HEK293 (cell line): ENCODE data around the gene KDM4C.
A peak's percentile ranks its signal among the peaks of the same experiment; 100 is the strongest.

Source experiments
- GFI1B ChIP-seq: fragments of 450-650 bp; formaldehyde crosslinking; IDR thresholded peaks from 2 replicates; pipeline ENCODE4 v1.5.1; 2016; ENCODE audit warnings: missing biosample characterization, missing genetic modification characterization
- KLF16 ChIP-seq: fragments of 450-650 bp; formaldehyde crosslinking; IDR thresholded peaks from 2 replicates; pipeline ENCODE4 v1.5.1; 2017; ENCODE audit warnings: missing biosample characterization, missing genetic modification characterization
- MYNN ChIP-seq: fragments of 450-650 bp; formaldehyde crosslinking; IDR thresholded peaks from 2 replicates; pipeline ENCODE4 v1.5.1; 2016; ENCODE audit warnings: missing biosample characterization, missing genetic modification characterization, borderline replicate concordance
- SP2 ChIP-seq: fragments of 450-650 bp; formaldehyde crosslinking; IDR thresholded peaks from 2 replicates; pipeline ENCODE4 v1.5.1; 2016; ENCODE audit warnings: missing biosample characterization, missing genetic modification characterization
- TCF7L2 ChIP-seq: IDR thresholded peaks from 2 replicates; pipeline ENCODE4 v1.6.1; 2011; ENCODE audit warnings: low read depth, mild to moderate bottlenecking, inconsistent platforms, low read length, moderate library complexity, borderline replicate concordance
- ZFP37 ChIP-seq: fragments of 450-650 bp; formaldehyde crosslinking; IDR thresholded peaks from 2 replicates; pipeline ENCODE4 v1.5.1; 2016; ENCODE audit warnings: missing biosample characterization, missing genetic modification characterization
- ZNF16 ChIP-seq: fragments of 450-650 bp; formaldehyde crosslinking; IDR thresholded peaks from 2 replicates; pipeline ENCODE4 v1.5.1; 2016; ENCODE audit warnings: low read depth, missing biosample characterization, missing genetic modification characterization
- ZNF211 ChIP-seq: fragments of 450-650 bp; formaldehyde crosslinking; IDR thresholded peaks from 2 replicates; pipeline ENCODE4 v1.5.1; 2016; ENCODE audit warnings: low read depth, missing biosample characterization, missing genetic modification characterization
- ZNF24 ChIP-seq: fragments of 450-650 bp; formaldehyde crosslinking; IDR thresholded peaks from 2 replicates; pipeline ENCODE4 v1.5.1; 2016; ENCODE audit warnings: missing biosample characterization, missing genetic modification characterization
- ZNF391 ChIP-seq: fragments of 450-650 bp; formaldehyde crosslinking; IDR thresholded peaks from 2 replicates; pipeline ENCODE4 v1.5.1; 2016; ENCODE audit warnings: low read depth, missing biosample characterization, missing genetic modification characterization, borderline replicate concordance
- ZNF510 ChIP-seq: fragments of 450-650 bp; formaldehyde crosslinking; IDR thresholded peaks from 2 replicates; pipeline ENCODE4 v1.5.1; 2018; ENCODE audit warnings: mild to moderate bottlenecking, missing genetic modification characterization, missing biosample characterization; ENCODE audit not compliant: insufficient replicate concordance
- ZNF529 ChIP-seq: fragments of 450-650 bp; formaldehyde crosslinking; IDR thresholded peaks from 2 replicates; pipeline ENCODE4 v1.5.1; 2017; ENCODE audit warnings: missing genetic modification characterization, missing biosample characterization; ENCODE audit not compliant: insufficient replicate concordance
- ZNF624 ChIP-seq: fragments of 450-650 bp; formaldehyde crosslinking; IDR thresholded peaks from 2 replicates; pipeline ENCODE4 v1.5.1; 2017; ENCODE audit warnings: missing biosample characterization, missing genetic modification characterization
- ZNF768 ChIP-seq: fragments of 450-650 bp; formaldehyde crosslinking; IDR thresholded peaks from 2 replicates; pipeline ENCODE4 v1.5.1; 2018; ENCODE audit warnings: missing biosample characterization, mild to moderate bottlenecking, missing genetic modification characterization
- ZNF791 ChIP-seq: fragments of 450-650 bp; formaldehyde crosslinking; IDR thresholded peaks from 2 replicates; pipeline ENCODE4 v1.5.1; 2016; ENCODE audit warnings: missing biosample characterization, missing genetic modification characterization
- ZSCAN30 ChIP-seq: fragments of 450-650 bp; IDR thresholded peaks from 2 replicates; pipeline ENCODE4 v1.5.1; 2018; ENCODE audit warnings: missing biosample characterization, mild to moderate bottlenecking, missing genetic modification characterization, moderate library complexity
- ZXDB ChIP-seq: fragments of 450-650 bp; formaldehyde crosslinking; IDR thresholded peaks from 2 replicates; pipeline ENCODE4 v1.5.1; 2016; ENCODE audit warnings: missing biosample characterization, missing genetic modification characterization
- TF ChIP-seq, protein P1 (sequence below): fragments of 450-650 bp; formaldehyde crosslinking; IDR thresholded peaks from 2 replicates; pipeline ENCODE4 v1.5.1; 2016; ENCODE audit warnings: missing biosample characterization, missing genetic modification characterization
- TF ChIP-seq, protein P2 (sequence below): fragments of 450-650 bp; formaldehyde crosslinking; IDR thresholded peaks from 2 replicates; pipeline ENCODE4 v1.5.1; 2016; ENCODE audit warnings: missing biosample characterization, missing genetic modification characterization
- TF ChIP-seq, protein P3 (sequence below): fragments of 450-650 bp; formaldehyde crosslinking; IDR thresholded peaks from 2 replicates; pipeline ENCODE4 v1.5.1; 2017; ENCODE audit warnings: missing biosample characterization, missing genetic modification characterization
- TF ChIP-seq, protein P4 (sequence below): fragments of 450-650 bp; formaldehyde crosslinking; IDR thresholded peaks from 2 replicates; pipeline ENCODE4 v1.5.1; 2016; ENCODE audit warnings: missing biosample characterization, missing genetic modification characterization
- TF ChIP-seq, protein P5 (sequence below): fragments of 450-650 bp; formaldehyde crosslinking; IDR thresholded peaks from 2 replicates; pipeline ENCODE4 v1.5.1; 2017; ENCODE audit warnings: missing biosample characterization, mild to moderate bottlenecking, missing genetic modification characterization, moderate library complexity
- TF ChIP-seq, protein P6 (sequence below): fragments of 450-650 bp; formaldehyde crosslinking; IDR thresholded peaks from 2 replicates; pipeline ENCODE4 v1.5.1; 2016; ENCODE audit warnings: missing biosample characterization, missing genetic modification characterization
- TF ChIP-seq, protein P7 (sequence below): fragments of 450-650 bp; formaldehyde crosslinking; IDR thresholded peaks from 2 replicates; pipeline ENCODE4; 2016; ENCODE audit warnings: missing biosample characterization, missing genetic modification characterization
- TF ChIP-seq, protein P8 (sequence below): fragments of 450-650 bp; formaldehyde crosslinking; IDR thresholded peaks from 2 replicates; pipeline ENCODE4 v1.5.1; 2017; ENCODE audit warnings: missing biosample characterization, missing genetic modification characterization

KDM4C gene

DNA sequence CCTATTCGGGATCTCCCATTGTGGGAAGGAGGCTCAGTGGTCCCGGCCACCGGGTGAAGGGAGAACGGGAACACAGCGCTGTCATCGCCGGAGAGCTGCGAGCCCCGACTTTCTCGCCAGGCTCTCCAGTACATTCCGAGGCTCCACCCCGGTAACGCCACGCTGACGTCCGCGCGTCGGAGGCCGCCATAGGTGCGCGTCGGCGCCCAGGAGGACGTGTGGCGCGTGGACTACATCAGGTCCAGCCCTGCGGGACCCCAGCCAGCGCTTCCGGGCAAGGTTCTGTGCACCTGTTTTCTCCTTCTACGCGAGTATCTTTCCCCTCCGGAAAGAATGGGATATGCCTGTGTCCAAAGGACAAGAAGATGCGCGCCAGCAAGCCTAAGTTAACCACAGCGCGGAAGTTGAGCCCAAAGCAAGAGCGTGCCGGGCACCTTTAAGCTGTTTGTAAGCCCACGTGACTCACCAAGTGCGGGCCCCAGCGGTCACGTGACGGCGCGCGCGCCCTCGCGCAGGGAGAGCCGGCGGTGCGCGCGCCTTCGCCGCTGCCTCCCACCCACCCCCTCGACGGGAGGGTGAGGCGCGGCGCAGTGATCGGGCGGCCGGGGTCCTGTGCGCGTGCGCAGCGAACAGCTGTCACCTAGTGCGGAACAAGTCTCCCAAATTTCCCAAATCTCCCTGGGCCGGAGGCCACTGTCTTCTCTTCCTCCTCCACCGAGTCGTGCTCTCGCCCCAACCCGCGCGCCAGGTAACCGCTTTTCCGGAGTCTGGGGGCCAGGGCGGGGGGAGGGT lies at the start of gene KDM4C (continued):
- TF ChIP-seq, protein P1, sequence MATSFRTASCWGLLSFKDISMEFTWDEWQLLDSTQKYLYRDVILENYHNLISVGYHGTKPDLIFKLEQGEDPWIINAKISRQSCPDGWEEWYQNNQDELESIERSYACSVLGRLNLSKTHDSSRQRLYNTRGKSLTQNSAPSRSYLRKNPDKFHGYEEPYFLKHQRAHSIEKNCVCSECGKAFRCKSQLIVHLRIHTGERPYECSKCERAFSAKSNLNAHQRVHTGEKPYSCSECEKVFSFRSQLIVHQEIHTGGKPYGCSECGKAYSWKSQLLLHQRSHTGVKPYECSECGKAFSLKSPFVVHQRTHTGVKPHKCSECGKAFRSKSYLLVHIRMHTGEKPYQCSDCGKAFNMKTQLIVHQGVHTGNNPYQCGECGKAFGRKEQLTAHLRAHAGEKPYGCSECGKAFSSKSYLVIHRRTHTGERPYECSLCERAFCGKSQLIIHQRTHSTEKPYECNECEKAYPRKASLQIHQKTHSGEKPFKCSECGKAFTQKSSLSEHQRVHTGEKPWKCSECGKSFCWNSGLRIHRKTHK (tag by site-specific recombination), result no peak
- no peak for TF ChIP-seq ZNF791
- TF ChIP-seq ZNF768 (tag by site-specific recombination), result no peak
- TF ChIP-seq ZNF16 (tag by site-specific recombination), result no peak
- TF ChIP-seq, protein P2, sequence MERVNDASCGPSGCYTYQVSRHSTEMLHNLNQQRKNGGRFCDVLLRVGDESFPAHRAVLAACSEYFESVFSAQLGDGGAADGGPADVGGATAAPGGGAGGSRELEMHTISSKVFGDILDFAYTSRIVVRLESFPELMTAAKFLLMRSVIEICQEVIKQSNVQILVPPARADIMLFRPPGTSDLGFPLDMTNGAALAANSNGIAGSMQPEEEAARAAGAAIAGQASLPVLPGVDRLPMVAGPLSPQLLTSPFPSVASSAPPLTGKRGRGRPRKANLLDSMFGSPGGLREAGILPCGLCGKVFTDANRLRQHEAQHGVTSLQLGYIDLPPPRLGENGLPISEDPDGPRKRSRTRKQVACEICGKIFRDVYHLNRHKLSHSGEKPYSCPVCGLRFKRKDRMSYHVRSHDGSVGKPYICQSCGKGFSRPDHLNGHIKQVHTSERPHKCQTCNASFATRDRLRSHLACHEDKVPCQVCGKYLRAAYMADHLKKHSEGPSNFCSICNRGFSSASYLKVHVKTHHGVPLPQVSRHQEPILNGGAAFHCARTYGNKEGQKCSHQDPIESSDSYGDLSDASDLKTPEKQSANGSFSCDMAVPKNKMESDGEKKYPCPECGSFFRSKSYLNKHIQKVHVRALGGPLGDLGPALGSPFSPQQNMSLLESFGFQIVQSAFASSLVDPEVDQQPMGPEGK (tag by site-specific recombination), result peak; percentile 55; the same call in 1 of the 2 replicates
- TF ChIP-seq MYNN, result no peak
- TF ChIP-seq ZNF211 (tag by site-specific recombination), result no peak
- TF ChIP-seq, protein P3, sequence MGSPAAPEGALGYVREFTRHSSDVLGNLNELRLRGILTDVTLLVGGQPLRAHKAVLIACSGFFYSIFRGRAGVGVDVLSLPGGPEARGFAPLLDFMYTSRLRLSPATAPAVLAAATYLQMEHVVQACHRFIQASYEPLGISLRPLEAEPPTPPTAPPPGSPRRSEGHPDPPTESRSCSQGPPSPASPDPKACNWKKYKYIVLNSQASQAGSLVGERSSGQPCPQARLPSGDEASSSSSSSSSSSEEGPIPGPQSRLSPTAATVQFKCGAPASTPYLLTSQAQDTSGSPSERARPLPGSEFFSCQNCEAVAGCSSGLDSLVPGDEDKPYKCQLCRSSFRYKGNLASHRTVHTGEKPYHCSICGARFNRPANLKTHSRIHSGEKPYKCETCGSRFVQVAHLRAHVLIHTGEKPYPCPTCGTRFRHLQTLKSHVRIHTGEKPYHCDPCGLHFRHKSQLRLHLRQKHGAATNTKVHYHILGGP (tag by site-specific recombination), result no peak
- TF ChIP-seq GFI1B (tag by site-specific recombination), result no peak
- TF ChIP-seq TCF7L2, result no peak
- no peak for TF ChIP-seq ZNF624 (tag by site-specific recombination)
- TF ChIP-seq, protein P4, sequence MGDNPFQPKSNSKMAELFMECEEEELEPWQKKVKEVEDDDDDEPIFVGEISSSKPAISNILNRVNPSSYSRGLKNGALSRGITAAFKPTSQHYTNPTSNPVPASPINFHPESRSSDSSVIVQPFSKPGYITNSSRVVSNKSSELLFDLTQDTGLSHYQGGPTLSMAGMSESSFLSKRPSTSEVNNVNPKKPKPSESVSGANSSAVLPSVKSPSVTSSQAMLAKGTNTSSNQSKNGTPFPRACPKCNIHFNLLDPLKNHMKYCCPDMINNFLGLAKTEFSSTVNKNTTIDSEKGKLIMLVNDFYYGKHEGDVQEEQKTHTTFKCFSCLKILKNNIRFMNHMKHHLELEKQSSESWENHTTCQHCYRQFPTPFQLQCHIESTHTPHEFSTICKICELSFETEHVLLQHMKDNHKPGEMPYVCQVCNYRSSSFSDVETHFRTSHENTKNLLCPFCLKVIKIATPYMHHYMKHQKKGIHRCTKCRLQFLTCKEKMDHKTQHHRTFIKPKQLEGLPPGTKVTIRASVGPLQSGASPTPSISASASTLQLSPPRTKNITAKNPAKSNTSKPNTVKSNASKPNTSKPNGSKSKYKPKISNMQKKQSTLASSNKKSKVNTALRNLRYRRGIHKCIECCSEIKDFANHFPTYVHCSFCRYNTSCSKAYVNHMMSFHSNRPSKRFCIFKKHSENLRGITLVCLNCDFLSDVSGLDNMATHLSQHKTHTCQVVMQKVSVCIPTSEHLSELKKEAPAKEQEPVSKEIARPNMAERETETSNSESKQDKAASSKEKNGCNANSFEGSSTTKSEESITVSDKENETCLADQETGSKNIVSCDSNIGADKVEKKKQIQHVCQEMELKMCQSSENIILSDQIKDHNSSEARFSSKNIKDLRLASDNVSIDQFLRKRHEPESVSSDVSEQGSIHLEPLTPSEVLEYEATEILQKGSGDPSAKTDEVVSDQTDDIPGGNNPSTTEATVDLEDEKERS (tag by site-specific recombination), result no peak
- TF ChIP-seq, protein P5, sequence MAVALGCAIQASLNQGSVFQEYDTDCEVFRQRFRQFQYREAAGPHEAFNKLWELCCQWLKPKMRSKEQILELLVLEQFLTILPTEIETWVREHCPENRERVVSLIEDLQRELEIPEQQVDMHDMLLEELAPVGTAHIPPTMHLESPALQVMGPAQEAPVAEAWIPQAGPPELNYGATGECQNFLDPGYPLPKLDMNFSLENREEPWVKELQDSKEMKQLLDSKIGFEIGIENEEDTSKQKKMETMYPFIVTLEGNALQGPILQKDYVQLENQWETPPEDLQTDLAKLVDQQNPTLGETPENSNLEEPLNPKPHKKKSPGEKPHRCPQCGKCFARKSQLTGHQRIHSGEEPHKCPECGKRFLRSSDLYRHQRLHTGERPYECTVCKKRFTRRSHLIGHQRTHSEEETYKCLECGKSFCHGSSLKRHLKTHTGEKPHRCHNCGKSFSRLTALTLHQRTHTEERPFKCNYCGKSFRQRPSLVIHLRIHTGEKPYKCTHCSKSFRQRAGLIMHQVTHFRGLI (tag by site-specific recombination), result no peak; the same call in 1 of the 2 replicates
- TF ChIP-seq ZXDB, result peak; percentile 70; the same call in 1 of the 2 replicates
- TF ChIP-seq, protein P6, sequence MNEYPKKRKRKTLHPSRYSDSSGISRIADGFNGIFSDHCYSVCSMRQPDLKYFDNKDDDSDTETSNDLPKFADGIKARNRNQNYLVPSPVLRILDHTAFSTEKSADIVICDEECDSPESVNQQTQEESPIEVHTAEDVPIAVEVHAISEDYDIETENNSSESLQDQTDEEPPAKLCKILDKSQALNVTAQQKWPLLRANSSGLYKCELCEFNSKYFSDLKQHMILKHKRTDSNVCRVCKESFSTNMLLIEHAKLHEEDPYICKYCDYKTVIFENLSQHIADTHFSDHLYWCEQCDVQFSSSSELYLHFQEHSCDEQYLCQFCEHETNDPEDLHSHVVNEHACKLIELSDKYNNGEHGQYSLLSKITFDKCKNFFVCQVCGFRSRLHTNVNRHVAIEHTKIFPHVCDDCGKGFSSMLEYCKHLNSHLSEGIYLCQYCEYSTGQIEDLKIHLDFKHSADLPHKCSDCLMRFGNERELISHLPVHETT (tag by site-specific recombination), result 0 out of 2 replicates have a peak, but pooled peaks have one; percentile 17
- TF ChIP-seq, protein P7, sequence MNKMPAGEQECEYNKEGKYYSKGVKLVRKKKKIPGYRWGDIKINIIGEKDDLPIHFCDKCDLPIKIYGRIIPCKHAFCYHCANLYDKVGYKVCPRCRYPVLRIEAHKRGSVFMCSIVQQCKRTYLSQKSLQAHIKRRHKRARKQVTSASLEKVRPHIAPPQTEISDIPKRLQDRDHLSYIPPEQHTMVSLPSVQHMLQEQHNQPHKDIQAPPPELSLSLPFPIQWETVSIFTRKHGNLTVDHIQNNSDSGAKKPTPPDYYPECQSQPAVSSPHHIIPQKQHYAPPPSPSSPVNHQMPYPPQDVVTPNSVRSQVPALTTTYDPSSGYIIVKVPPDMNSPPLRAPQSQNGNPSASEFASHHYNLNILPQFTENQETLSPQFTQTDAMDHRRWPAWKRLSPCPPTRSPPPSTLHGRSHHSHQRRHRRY (tag by site-specific recombination), result no peak
- 0 out of 2 replicates have a peak, but pooled peaks have one; percentile 28 for TF ChIP-seq ZNF391 (tag by site-specific recombination)
- TF ChIP-seq KLF16 (tag by site-specific recombination), result peak; percentile 30; the same call in 1 of the 2 replicates
- 0 out of 2 replicates have a peak, but pooled peaks have one; percentile 26 for TF ChIP-seq ZNF24 (tag by site-specific recombination)
- no peak for TF ChIP-seq ZNF510
- TF ChIP-seq ZNF529 (tag by site-specific recombination), result no peak
- TF ChIP-seq ZFP37 (tag by site-specific recombination), result 0 out of 2 replicates have a peak, but pooled peaks have one; percentile 53
- TF ChIP-seq ZSCAN30, result no peak
- TF ChIP-seq, protein P8, sequence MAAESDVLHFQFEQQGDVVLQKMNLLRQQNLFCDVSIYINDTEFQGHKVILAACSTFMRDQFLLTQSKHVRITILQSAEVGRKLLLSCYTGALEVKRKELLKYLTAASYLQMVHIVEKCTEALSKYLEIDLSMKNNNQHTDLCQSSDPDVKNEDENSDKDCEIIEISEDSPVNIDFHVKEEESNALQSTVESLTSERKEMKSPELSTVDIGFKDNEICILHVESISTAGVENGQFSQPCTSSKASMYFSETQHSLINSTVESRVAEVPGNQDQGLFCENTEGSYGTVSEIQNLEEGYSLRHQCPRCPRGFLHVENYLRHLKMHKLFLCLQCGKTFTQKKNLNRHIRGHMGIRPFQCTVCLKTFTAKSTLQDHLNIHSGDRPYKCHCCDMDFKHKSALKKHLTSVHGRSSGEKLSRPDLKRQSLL (tag by site-specific recombination), result no peak
- TF ChIP-seq SP2 (tag by site-specific recombination), result peak; percentile 40
